ENCODE measurements around the gene SH2D5. TPM values are rescaled to one million over a fixed set of nuclear protein-coding genes. Genes with fewer than 3 reads are reported as not detected.

The SH2D5 gene
- total RNA-seq, result under 1 TPM in 1 of 4 donors, not detected in 3; 0.37 TPM

DNA sequence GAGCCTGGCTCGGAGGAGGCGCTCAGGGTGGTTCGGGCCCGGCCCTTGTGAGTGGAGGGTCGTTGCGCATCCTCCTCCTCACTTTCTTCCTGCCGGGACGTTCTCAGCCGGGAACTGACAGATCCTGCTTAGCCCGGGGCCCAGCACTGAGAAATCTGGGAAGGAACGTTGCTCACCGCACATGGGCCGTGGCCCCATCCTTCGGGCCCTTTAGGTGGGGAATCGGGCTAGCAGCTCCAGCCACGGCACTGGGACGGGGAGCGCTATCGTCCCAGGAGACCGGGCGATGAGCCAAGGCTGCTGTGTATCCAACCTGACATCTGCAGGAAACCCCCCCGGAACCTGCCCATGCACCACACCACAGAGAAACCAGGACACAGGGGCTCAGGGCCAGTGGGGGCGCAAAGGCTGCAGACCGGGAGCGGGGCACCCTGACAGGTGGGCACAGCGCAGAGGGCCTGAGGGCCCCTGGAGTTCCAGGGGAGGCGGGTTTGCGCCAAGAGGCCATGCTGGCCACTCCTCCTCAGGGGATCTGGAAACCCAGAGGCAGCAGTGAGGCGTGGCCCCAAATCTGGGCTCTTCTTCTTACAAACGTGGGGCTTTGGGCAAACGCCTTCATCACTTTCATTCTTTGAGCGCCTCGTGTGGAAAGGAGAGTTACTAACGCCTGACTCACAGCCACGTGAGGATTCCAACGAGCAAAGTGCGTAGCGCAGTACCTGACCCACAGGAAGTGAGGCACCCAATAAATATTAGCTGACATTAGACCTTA is at the start of gene SH2D5:
SH2D5 (minus strand) TSS at position 116 of the 772 bp plus-strand sequence. CDS start 4,659 bp downstream, outside the sequence.
- 1% methylated on average over 23 of the region's 38 CpGs; no CpG with 5 or more reads in 1 of the 2 donors for WGBS, 2 donors (ENCODE audit: low coverage in 1 of 2)
- H3K9me3 ChIP-seq, result no peaks in the 10 kb centered on the region

DNA sequence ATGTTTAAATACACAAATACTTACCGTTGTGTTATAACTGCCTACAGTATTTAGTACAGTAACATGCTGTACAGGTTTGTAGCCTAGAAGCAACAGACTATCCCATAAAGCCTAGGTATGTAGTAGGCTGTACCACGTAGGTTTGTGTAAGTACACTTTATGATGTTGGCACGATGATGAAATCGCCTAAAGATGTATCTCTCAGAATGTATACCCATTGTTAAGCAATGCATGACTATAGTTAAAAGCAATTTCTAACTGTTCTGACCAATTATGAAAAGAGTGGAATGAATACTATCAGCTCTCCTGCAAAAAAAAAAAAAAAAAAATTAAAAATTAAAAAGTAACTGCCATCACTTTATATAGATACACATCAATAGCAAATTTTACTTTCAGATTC is 43.2 kb upstream of the SH2D5 start:
- H3K27me3 ChIP-seq, result no peaks in the 10 kb centered on the region
- no peak for TF ChIP-seq EP300 (IDR thresholded peaks at IDR 0.05; ENCODE audit: low read depth)
- no peak for TF ChIP-seq CTCF (IDR thresholded peaks at IDR 0.05)
- no peak for TF ChIP-seq POLR2AphosphoS5 (IDR thresholded peaks at IDR 0.05)
- TF ChIP-seq POLR2A (IDR thresholded peaks at IDR 0.05), result no peak
- WGBS, 2 donors (ENCODE audit: low coverage in 1 of 2), result 80 to 82% methylated on average over 4 of the region's 4 CpGs
- in situ Hi-C loops (cut with MboI; ENCODE audit: low pct_ligation_motif_present in 1 of 4, low pct_unique_long_range_greater_than_20kb in 1 of 4, low sequenced_read_pairs in 3 of 4) (no loop called here), intact Hi-C loops (cut with DNase I; ENCODE audit: low total_unique reads) (no loop called here)
- peaks cover 0 to 54% (median 28%) of the 10 kb centered on the region in 4 donors for H3K36me3 ChIP-seq
- H3K4me1 ChIP-seq, result peaks cover 0 to 14% (median 5%) of the 10 kb centered on the region in 4 donors
- H3K4me3 ChIP-seq, result no peak overlapping the region
- H3K27ac ChIP-seq, result no peak overlapping the region
- DNase-seq, result no peak
- no peaks in the 10 kb centered on the region for H3K9me3 ChIP-seq

More for the DNA sequence above, at the start of gene SH2D5:
- H3K4me3 ChIP-seq, result peak within 1 kb of the TSS; percentile 23 to 63 (median 51)
- in situ Hi-C loops (cut with MboI; ENCODE audit: low pct_ligation_motif_present in 1 of 4, low pct_unique_long_range_greater_than_20kb in 1 of 4, low sequenced_read_pairs in 3 of 4), result no loop called here
- peaks cover 9 to 25% (median 24%) of the 10 kb centered on the region in 4 donors for H3K4me1 ChIP-seq
- peak; percentile 79 for DNase-seq
- intact Hi-C loops (cut with DNase I; ENCODE audit: low total_unique reads), result no loop called here
- TF ChIP-seq POLR2AphosphoS5 (IDR thresholded peaks at IDR 0.05) (peak; percentile 56 to 64 (median 57)), EP300 (IDR thresholded peaks at IDR 0.05; ENCODE audit: low read depth) (no peak), CTCF (IDR thresholded peaks at IDR 0.05) (peak; percentile 26 to 48 (median 32)), POLR2A (IDR thresholded peaks at IDR 0.05) (no peak)
- peaks cover 50% of the 10 kb centered on the region for H3K27me3 ChIP-seq
- peak within 1 kb of the TSS in 3 of 4 donors; percentile 2 to 61 (median 26) for H3K27ac ChIP-seq
- peaks cover 0 to 2% (median 0%) of the 10 kb centered on the region in 4 donors for H3K36me3 ChIP-seq

- intact Hi-C loops (cut with DNase I; ENCODE audit: low total_unique reads), result no loop called here
- no peak overlapping the region for H3K4me3 ChIP-seq
- TF ChIP-seq POLR2AphosphoS5 (IDR thresholded peaks at IDR 0.05) (no peak), POLR2A (IDR thresholded peaks at IDR 0.05) (no peak), CTCF (IDR thresholded peaks at IDR 0.05) (no peak), EP300 (IDR thresholded peaks at IDR 0.05; ENCODE audit: low read depth) (no peak)
- 92 to 93% methylated on average over 3 of the region's 3 CpGs for WGBS, 2 donors (ENCODE audit: low coverage in 1 of 2)
- in situ Hi-C loops (cut with MboI; ENCODE audit: low pct_ligation_motif_present in 1 of 4, low pct_unique_long_range_greater_than_20kb in 1 of 4, low sequenced_read_pairs in 3 of 4), result no loop called here
- peaks cover 0 to 6% (median 2%) of the 10 kb centered on the region in 4 donors for H3K4me1 ChIP-seq
- peaks cover 0 to 91% (median 46%) of the 10 kb centered on the region in 4 donors for H3K36me3 ChIP-seq
- no peak for DNase-seq
- H3K9me3 ChIP-seq, result no peaks in the 10 kb centered on the region
- no peaks in the 10 kb centered on the region for H3K27me3 ChIP-seq
- no peak overlapping the region for H3K27ac ChIP-seq
Measured at GRCh38 chr1:20771780-20772179, 39.3 kb upstream of the SH2D5 start.

GRCh38 chr1:20770314-20771087 is 38.0 kb upstream of the SH2D5 start:
- in situ Hi-C loops (cut with MboI; ENCODE audit: low pct_ligation_motif_present in 1 of 4, low pct_unique_long_range_greater_than_20kb in 1 of 4, low sequenced_read_pairs in 3 of 4), result no loop called here
- no peaks in the 10 kb centered on the region for H3K27me3 ChIP-seq
- no peak for TF ChIP-seq CTCF (IDR thresholded peaks at IDR 0.05)
- TF ChIP-seq EP300 (IDR thresholded peaks at IDR 0.05; ENCODE audit: low read depth), result no peak

More at GRCh38 chr1:20770314-20771087, 38.0 kb upstream of the SH2D5 start:
- peaks cover 0 to 96% (median 47%) of the 10 kb centered on the region in 4 donors for H3K36me3 ChIP-seq
- H3K4me3 ChIP-seq, result no peak overlapping the region
- H3K27ac ChIP-seq, result no peak overlapping the region
- 92 to 95% methylated on average over 6 of the region's 6 CpGs for WGBS, 2 donors (ENCODE audit: low coverage in 1 of 2)
- DNase-seq, result no peak
- intact Hi-C loops (cut with DNase I; ENCODE audit: low total_unique reads), result no loop called here
- no peaks in the 10 kb centered on the region for H3K4me1 ChIP-seq
- no peaks in the 10 kb centered on the region for H3K9me3 ChIP-seq

Data from transverse colon (tissue), 4 donors.